PFSK-1 (cell line): ENCODE measurements around the gene LRRC8C.

Experiments used
- POLR2AphosphoS5 ChIP-seq: IDR thresholded peaks from 2 replicates; pipeline ENCODE4 v1.6.1; 2012; ENCODE audit warnings: low read depth, mild to moderate bottlenecking, control low read depth, low read length, moderate library complexity
- TAF1 ChIP-seq: IDR thresholded peaks from 2 replicates; pipeline ENCODE4 v1.6.1; 2012; ENCODE audit warnings: low read length, control low read depth, borderline replicate concordance; ENCODE audit not compliant: insufficient read depth
- TF ChIP-seq, protein P1 (sequence below), 2 experiments: IDR thresholded peaks; 2 replicates each; pipeline versions ENCODE4 v1.6.1 to v1.8.0; 2011 to 2012; ENCODE audit warnings: low read depth in 2 of 2, low read length in 2 of 2, control low read depth in 1 of 2, inconsistent platforms in 1 of 2, mild to moderate bottlenecking in 1 of 2, moderate library complexity in 1 of 2; ENCODE audit not compliant: insufficient read depth in 1 of 2

DNA sequence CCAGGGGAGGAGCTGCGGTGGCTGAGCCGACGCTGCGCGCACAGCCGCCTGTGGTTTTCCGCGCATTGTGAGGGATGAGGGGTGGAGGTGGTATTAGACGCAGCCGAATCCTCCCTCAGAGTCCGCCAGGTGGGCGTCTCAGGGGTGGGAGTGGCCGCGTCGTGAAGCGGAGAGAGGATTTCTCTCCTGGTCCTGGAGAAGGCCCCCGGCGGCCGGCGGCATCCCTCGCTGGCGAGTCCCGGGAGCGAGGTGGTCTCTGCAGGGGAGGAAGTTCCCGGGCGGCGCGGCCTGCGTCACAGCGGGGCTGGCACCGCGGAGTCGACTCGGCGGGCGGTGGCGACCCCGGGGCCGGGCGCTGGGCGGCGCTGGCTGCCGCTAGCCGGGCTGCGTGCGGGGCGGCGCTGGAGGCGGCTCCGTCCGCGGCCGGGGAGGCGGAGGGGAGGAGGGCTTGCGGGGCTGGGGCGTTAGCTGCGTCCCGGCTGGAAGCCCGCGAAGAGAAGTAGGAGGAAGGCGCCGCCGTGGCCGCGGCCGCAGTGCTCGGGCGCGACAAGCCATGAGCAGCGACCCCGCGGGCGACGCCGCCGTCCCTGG, at the start of gene LRRC8C:
- TF ChIP-seq POLR2AphosphoS5: no peak
- TF ChIP-seq, protein P1, sequence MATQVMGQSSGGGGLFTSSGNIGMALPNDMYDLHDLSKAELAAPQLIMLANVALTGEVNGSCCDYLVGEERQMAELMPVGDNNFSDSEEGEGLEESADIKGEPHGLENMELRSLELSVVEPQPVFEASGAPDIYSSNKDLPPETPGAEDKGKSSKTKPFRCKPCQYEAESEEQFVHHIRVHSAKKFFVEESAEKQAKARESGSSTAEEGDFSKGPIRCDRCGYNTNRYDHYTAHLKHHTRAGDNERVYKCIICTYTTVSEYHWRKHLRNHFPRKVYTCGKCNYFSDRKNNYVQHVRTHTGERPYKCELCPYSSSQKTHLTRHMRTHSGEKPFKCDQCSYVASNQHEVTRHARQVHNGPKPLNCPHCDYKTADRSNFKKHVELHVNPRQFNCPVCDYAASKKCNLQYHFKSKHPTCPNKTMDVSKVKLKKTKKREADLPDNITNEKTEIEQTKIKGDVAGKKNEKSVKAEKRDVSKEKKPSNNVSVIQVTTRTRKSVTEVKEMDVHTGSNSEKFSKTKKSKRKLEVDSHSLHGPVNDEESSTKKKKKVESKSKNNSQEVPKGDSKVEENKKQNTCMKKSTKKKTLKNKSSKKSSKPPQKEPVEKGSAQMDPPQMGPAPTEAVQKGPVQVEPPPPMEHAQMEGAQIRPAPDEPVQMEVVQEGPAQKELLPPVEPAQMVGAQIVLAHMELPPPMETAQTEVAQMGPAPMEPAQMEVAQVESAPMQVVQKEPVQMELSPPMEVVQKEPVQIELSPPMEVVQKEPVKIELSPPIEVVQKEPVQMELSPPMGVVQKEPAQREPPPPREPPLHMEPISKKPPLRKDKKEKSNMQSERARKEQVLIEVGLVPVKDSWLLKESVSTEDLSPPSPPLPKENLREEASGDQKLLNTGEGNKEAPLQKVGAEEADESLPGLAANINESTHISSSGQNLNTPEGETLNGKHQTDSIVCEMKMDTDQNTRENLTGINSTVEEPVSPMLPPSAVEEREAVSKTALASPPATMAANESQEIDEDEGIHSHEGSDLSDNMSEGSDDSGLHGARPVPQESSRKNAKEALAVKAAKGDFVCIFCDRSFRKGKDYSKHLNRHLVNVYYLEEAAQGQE (IDR thresholded peaks at IDR 0.05; ENCODE audit: insufficient read depth in 1 of 2, low read depth in 2 of 2, low read length in 2 of 2): no peak
- TF ChIP-seq TAF1: no peak
